NCI-H1694 treated with DMSO at 0.1 percent for 48 hours (cell line): ENCODE results near the gene PRSS1.
"Not testable (repeated sequence)": the region's sequence is repeated elsewhere in the genome, so short reads cannot be mapped to it uniquely, and the experiment has no call there.

Experiments
- DNase-seq: peaks from one replicate; lab custom pipeline; 2025; lab: John Stamatoyannopoulos, UW

PRSS1 gene

DNA sequence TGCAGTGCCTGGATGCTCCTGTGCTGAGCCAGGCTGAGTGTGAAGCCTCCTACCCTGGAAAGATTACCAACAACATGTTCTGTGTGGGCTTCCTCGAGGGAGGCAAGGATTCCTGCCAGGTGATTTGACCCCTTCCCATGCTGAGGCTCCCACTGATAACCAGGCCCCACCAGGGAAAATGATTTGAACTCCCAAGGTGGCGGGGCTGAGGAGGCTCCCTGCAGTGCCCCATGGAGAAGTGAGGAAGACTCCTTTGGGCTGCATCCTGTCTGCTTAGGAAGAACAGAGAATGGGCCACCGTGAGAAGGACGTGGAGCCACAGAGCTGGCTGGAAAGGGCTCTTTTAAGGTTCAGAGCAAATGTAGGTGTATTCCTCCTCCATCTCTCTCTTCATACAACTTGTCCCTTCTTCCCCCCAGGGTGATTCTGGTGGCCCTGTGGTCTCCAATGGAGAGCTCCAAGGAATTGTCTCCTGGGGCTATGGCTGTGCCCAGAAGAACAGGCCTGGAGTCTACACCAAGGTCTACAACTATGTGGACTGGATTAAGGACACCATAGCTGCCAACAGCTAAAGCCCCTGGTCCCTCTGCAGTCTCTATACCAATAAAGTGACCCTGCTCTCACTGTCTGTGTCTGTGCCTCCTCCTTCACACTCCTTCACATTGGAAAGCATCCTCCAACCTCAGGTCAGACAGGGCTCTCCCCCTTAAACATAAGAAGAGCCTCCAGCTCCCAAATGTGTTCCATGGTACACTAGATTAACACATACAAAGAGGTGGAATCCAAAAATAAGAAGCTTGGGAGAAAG is 24.9 kb downstream of the PRSS1 start:
- DNase-seq: no peak

DNA sequence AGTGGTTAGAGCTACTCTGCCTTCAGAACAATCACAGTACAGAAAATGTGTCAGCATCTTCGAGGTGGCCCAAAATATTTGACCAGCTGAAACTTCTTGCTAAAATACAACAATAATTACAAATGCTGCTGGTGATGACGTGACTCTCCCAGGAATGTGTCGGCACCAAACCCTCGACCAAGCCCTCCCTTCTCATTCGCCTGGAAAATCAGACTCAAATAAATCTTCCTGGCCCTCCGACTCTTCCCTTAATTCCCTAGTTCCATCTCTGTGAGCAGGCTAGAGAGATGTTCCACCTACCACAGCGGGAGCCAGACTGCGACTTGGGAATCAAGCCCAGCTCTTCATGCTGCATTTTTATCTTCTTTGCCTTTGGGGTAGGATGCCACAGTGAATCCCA is 25.6 kb downstream of the PRSS1 start:
- no peak for DNase-seq

DNA sequence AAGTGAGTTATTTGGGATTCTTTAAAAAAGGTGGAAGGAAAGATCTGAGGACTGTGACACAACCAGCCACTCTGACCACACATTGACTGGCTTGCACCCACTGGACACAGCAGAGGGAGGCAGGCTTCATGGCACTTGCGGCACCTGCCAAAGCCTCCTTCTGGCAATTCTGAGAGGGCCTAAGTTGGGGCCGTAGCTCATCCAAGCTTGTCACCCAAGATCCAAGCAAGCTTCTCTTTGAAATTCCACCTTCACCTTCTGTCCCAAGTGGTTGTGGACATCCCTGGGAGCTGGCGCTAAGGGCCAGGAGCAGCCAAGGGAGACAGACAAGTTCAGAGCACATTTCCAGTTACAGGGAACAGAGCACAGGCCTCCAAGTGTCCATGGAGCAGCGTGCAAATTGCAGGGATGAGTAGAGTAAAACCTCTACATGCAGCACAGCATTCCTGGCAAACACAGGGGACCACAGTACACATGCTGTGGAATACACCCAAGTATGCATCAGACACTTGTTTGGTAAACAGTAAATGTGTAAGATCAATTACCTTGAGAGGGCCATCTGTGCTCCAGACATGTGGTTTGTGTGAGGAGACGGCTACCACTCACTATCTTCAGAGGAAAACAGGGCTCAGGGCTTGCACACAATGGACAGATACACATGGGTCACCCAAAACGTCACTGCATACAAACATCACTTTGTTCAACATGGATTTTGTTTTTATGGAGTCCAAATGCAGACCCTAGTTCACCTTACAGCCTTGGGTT is 26.3 kb downstream of the PRSS1 start:
- not testable (repeated sequence) for DNase-seq

DNA sequence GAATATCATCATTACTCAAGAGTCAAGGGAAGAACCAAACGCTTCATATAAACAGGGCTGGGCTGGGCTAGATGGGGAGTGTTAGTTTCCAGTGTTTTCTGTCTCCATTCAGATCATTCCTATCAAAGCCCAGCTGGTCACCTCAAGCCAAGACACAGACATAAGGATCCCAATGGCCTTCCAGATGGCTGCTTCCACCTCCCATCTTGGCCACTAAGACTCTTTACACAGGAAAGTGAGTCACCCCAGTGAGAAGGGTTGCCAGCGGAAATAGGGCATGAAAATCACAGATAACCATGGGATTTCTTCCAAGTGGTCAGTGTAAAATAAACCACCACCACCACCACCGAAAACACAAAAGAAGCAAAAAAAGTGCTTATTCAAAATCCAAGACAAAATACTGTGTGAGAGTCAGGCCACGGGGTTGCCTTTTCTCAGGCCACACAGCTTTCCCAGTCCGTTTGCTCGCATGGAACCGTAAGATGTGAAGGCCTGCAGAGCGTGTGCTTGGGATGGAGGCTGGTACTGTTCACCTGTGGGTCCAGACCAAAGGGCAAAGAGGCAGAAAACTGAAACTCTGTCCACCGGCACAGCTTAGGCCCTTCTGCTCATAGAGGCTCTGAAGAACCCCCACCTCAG is 27.1 kb downstream of the PRSS1 start:
- no peak for DNase-seq

DNA sequence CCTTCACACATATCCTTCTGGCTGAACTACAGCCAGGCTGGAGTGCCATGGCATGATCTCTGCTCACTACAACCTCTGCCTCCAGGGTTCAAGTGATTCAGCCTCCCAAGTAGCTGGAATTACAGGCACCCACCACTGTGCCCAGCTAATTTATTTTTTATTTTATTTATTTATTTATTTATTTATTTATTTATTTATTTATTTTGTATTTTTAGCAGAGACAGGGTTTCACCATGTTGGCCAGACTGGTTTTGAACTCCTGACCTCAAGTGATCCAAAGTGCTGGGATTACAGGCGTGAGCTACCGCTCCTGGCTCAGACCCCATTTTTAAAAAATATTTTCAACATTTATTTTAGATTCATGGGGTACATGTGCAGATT is 27.6 kb downstream of the PRSS1 start:
- not testable (repeated sequence) for DNase-seq

DNA sequence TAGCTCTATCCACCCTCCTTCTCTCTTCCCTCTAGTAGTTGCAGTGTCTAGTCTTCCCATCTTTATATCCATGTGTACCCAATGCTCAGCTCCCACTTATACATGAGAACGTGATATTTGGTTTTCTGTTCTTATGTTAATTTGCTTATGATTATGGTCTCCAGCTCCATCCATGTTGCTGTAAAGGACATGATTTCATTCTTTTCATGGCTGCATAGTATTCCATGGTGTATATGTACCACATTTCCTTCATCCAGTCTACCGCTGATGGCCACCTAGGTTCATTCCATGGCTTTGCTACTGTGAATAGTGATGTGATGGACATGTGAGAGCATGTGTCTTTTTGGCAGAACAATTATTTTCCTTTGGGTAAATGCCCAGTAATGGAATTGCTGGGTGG is 28.0 kb downstream of the PRSS1 start:
- DNase-seq: no peak

DNA sequence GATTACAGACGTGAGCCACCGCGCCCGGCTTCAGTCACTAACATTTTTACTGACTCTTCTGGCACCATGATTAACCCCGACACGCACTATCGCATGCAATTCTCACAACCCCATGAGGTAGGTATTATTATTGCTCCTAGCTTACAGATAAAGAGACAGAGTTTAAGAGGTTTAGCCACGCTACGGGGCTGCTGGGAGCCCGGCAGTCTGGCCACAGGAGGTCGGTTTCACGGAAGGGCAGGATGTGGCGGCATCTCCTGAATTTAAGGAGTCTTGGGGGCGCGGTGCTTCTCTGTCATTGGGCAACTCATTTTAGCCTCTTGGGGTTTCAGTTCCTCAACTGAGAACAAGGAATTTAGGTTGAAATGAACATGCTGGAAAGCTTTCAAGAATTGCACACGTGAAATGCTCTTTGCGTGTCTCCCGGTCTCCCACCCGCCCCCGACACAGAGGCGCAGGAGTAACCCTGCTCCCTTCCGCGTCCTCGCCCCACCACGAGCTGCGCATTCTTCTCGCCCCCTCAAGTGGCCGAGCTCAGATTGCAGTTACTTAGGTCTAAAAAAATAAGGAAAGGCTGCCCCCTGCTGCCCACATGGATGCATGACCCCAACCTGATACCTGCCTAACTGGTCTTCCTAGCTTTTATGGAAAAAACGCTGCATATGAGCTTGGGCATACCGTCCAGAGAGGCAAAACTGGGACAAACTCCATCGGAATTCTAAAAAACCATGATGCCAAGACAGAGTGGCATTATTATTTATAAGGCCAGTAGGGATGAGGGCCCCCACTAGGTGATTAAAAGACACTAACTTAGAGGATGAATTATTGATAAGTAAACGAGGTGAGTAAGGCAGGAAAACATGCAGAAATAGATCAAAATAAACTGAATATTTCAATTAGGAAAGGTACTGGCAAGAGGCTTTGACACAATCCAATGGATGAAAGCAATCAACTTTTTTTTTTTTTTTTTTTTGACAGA is 33.9 kb downstream of the PRSS1 start:
- DNase-seq: peak; percentile 74

DNA sequence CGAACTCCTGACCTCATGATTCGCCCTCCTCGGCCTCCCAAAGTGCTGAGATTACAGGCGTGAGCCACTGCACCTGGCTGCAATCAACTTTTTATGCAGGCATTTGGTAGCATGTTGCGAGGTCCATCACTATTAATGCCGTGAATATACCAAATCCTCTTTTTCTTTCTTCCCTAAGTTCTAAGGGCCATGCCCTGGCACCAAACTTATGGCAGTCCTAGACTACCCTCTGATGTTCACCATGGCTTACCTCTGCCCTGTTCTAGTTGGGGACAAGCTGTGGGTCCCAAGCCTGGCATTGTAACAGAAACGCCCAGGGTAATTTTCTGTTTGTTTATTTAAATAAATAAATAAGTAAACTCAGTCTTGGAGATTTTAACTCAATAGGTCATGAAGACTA is 34.8 kb downstream of the PRSS1 start:
- DNase-seq: no peak

DNA sequence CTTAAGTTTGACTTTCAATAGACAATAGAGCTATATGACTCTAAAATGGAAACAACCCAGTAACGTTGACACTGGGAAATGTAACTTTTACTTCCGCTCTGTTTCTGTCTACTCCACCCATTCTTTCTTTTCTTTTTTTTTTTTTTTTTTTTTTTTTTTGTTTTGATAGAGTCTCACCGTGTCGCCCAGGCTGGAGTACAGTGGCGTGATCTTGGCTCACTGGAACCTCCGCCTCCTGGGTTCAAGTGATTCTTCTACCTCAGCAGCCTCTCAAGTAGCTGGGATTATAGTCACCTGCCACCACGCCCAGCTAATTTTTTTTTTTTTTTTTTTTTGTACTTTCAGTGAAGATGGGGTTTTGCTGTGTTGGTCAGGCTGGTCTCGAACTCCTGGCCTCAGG is 35.4 kb downstream of the PRSS1 start:
- no peak for DNase-seq

DNA sequence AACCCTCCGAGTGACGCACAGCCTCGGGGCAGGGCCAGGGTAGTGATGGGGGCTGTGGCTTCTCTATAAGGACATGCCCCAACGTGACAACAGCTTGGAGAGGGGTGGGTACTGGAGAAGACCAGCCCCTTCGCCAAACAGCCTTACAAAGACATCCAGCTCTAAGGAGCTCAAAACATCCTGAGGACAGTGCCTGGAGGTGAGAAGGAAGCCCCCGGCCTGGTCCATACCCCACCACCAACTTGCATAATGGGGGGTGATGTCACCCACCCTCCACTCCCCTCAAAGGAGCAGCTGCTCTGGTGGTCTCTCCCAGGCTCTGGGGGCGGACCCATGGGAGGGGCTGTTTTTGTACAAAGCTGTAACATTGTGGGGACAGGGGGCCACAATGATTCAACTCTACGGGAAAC is 36.6 kb downstream of the PRSS1 start:
- DNase-seq: no peak

DNA sequence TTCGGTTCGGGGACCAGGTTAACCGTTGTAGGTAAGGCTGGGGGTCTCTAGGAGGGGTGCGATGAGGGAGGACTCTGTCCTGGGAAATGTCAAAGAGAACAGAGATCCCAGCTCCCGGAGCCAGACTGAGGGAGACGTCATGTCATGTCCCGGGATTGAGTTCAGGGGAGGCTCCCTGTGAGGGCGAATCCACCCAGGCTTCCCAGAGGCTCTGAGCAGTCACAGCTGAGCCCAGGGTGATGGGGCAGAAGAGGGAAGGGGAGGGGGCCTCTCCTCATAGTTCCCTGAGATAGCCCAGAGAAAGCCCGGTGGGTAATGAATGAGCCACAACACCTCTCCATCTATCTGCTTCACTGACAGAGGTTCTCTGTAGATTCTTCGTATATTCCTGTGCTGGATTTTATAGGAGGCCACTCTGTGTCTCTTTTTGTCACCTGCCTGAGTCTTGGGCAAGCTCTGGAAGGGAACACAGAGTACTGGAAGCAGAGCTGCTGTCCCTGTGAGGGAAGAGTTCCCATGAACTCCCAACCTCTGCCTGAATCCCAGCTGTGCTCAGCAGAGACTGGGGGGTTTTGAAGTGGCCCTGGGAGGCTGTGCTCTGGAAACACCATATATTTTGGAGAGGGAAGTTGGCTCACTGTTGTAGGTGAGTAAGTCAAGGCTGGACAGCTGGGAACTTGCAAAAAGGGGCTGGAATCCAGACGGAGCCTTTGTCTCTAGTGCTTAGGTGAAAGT is 37.9 kb downstream of the PRSS1 start:
- DNase-seq: no peak

DNA sequence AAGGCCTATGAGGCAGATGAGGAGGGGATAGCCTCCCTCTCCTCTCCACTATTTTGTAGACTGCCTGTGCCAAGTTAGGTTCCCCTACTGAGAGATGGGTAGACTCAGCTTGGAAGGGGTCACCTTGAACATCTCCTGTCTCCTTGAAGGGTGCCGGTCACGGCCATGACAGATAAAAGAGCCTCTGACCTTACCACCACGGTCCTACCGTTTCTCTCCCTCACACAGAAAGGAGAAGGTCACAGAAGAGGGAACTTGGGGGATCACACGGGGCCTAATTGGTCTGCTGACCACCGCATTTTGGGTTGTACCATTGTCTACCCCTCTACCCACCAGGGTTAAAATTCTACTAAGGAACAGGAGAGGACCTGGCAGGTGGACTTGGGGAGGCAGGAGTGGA is 38.5 kb downstream of the PRSS1 start:
- no peak for DNase-seq

DNA sequence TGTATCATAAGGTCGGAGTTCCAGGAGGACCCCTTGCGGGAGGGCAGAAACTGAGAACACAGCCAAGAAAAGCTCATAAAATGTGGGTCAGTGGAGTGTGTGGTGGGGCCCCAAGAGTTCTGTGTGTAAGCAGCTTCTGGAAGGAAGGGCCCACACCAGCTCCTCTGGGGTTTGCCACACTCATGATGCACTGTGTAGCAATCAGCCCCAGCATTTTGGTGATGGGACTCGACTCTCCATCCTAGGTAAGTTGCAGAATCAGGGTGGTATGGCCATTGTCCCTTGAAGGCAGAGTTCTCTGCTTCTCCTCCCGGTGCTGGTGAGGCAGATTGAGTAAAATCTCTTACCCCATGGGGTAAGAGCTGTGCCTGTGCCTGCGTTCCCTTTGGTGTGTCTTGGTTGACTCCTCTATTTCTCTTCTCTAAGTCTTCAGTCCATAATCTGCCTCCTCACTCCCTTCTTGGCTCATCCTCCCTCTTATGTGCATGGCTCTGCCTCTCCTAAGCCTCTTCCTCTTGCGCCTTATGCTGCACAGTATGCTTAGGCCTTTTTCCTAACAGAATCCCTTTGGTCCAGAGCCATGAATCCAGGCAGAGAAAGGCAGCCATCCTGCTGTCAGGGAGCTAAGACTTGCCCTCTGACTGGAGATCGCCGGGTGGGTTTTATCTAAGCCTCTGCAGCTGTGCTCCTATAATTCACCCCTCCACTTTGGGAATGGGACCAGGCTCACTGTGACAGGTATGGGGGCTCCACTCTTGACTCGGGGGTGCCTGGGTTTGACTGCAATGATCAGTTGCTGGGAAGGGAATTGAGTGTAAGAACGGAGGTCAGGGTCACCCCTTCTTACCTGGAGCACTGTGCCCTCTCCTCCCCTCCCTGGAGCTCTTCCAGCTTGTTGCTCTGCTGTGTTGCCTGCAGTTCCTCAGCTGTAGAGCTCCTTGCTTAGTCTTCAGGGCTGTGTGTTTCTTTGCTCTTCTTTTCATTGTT is 39.3 kb downstream of the PRSS1 start:
- no peak for DNase-seq

DNA sequence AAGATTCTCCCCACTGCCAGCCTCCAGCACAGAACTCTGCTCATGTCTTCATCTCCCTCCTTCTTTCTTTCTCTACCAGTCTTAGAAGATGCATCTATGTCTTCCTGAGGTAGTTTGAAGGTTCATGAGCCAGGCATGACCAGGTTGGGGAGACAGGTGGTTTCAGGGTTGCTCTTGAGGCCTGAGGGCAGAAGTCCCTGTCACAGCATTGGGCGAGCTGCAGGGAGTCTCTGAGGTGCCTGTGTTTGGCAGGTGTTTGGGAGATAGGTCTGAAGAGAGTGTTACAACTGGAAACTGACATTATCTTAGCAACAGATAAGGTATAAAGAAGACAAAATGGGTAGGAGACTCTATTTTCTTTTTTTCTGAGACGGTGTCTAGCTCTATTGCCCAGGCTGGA is 40.2 kb downstream of the PRSS1 start:
- no peak for DNase-seq

DNA sequence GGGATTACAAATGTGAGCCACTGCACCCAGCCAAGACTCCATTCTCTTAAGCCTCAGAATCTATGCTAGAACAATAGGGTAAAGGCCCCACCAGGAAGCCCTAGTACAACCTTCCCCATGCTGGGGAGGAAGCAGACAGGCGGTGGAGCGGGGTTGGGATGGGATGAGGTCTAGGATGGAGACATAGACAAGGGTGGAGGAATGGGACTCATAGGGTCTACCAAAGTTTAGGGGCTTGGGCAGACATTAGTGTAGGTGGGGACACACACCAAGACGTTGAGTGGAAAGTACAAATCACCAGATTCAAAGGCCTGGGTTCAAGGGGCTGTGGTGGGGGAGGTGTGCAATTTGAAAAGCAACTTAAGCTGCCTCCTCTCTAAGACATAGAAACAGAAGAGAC is 40.8 kb downstream of the PRSS1 start:
- DNase-seq: no peak

DNA sequence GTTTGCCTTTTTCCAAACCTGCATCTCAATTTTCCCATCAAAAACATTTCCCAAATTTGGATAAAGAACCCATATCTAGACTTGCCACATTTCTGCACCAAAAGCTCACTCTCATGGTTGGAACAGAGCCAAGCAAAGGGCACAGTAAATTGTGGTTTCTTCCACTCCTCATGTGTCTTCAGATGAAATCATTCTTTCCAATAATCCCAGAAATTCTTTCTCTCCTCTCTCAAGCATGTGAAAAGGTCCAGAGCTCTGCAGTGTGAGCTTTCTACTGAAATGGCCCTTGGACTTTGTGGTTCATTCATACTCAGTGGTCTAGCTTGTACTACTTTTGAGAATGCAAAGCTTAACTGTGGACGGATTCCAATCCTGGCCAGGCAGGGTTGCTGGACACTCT is 41.3 kb downstream of the PRSS1 start:
- DNase-seq: no peak

DNA sequence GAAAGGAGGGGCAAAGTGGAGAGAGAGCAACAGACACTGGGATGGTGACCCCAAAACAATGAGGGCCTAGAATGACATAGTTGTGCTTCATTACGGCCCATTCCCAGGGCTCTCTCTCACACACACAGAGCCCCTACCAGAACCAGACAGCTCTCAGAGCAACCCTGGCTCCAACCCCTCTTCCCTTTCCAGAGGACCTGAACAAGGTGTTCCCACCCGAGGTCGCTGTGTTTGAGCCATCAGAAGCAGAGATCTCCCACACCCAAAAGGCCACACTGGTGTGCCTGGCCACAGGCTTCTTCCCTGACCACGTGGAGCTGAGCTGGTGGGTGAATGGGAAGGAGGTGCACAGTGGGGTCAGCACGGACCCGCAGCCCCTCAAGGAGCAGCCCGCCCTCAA is 42.2 kb downstream of the PRSS1 start:
- DNase-seq: no peak

DNA sequence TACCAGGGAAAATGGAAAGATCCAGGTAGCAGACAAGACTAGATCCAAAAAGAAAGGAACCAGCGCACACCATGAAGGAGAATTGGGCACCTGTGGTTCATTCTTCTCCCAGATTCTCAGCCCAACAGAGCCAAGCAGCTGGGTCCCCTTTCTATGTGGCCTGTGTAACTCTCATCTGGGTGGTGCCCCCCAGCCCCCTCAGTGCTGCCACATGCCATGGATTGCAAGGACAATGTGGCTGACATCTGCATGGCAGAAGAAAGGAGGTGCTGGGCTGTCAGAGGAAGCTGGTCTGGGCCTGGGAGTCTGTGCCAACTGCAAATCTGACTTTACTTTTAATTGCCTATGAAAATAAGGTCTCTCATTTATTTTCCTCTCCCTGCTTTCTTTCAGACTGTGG is 42.9 kb downstream of the PRSS1 start:
- no peak for DNase-seq

DNA sequence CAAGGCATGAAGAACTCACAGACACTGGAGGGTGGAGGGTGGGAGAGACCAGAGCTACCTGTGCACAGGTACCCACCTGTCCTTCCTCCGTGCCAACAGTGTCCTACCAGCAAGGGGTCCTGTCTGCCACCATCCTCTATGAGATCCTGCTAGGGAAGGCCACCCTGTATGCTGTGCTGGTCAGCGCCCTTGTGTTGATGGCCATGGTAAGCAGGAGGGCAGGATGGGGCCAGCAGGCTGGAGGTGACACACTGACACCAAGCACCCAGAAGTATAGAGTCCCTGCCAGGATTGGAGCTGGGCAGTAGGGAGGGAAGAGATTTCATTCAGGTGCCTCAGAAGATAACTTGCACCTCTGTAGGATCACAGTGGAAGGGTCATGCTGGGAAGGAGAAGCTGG is 43.3 kb downstream of the PRSS1 start:
- no peak for DNase-seq

DNA sequence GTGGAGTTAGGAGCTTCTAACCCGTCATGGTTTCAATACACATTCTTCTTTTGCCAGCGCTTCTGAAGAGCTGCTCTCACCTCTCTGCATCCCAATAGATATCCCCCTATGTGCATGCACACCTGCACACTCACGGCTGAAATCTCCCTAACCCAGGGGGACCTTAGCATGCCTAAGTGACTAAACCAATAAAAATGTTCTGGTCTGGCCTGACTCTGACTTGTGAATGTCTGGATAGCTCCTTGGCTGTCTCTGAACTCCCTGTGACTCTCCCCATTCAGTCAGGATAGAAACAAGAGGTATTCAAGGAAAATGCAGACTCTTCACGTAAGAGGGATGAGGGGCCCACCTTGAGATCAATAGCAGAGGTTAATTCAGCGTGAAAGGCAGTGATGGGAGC is 43.9 kb downstream of the PRSS1 start:
- no peak for DNase-seq
